Esophagus muscularis mucosa (tissue), 4 donors: ENCODE measurements around the gene USF1. TPM values are rescaled to one million over a fixed set of nuclear protein-coding genes. Genes with fewer than 3 reads are reported as not detected.

Experiments used
- DNase-seq: peaks from one replicate; pipeline ENCODE4 v3.0.0-alpha.2; 2017; ENCODE audit errors: extremely low spot score
- H3K27ac ChIP-seq, 4 donors: fragments of 200-600 bp; sonication (generic); replicated peaks in 1 of 4; 1 replicate in 3 of 4; 2 replicates in 1 of 4; pipeline ENCODE4 v1.5.1; 2016 to 2019; ENCODE audit warnings: mild to moderate bottlenecking in 1 of 4
- H3K27me3 ChIP-seq, 4 donors: fragments of 200-600 bp; sonication (generic); one replicate each; pipeline versions ENCODE4 v1.5.1 to v1.6.0; 2016 to 2019
- H3K36me3 ChIP-seq, 4 donors: fragments of 200-600 bp; sonication (generic); one replicate each; pipeline ENCODE4 v1.5.1; 2016 to 2019
- H3K4me1 ChIP-seq, 4 donors: fragments of 200-600 bp; sonication (generic); one replicate each; pipeline ENCODE4 v1.5.1; 2016 to 2019
- H3K4me3 ChIP-seq, 4 donors: fragments of 200-600 bp; sonication (generic); 1 replicate in 2 of 4; 2 replicates in 2 of 4; pipeline ENCODE4 v1.5.1; 2016 to 2019; ENCODE audit warnings: mild to moderate bottlenecking in 4 of 4, moderate library complexity in 1 of 4
- H3K9me3 ChIP-seq, 4 donors: fragments of 200-600 bp; sonication (generic); 1 replicate in 3 of 4; 2 replicates in 1 of 4; pipeline ENCODE4 v1.5.1; 2016 to 2019
- EP300 ChIP-seq: sonication (generic); formaldehyde crosslinking; IDR thresholded peaks from one replicate; pipeline ENCODE4 v1.6.1; 2017; ENCODE audit warnings: antibody characterized with exemption
- POLR2A ChIP-seq: fragments of 450-650 bp; IDR thresholded peaks from one replicate; pipeline ENCODE4 v1.6.1; 2017; ENCODE audit warnings: antibody characterized with exemption, moderate library complexity, mild to moderate bottlenecking, low read depth
- POLR2AphosphoS5 ChIP-seq, 2 donors: sonication (generic); formaldehyde crosslinking; IDR thresholded peaks; one replicate each; pipeline ENCODE4 v1.6.1; 2017; ENCODE audit warnings: antibody characterized with exemption in 2 of 2
- WGBS: methylation state at CpG from one replicate; pipeline ENCODE4 v1.1.5; 2018; 5-methylcytosine and 5-hydroxymethylcytosine counted together
- intact Hi-C: fragments of 100-400 bp; cut with DNase I; formaldehyde crosslinking; loops from one replicate; pipeline ENCODE4 v1.15.1; 2023
- total RNA-seq, 4 donors: library from RNA; depleted of rRNA; stranded (reverse); fragments of >200 nt; gene quantifications; one replicate each; pipeline versions ENCODE4 v1.1.0 to v1.2.1, GENCODE V29; 2016
- TF ChIP-seq, protein P1 (sequence below), 3 experiments: fragments of 200-600 bp in 2 of 3; fragments of 450-650 bp in 1 of 3; sonication (generic) in 2 of 3; IDR thresholded peaks; one replicate each; pipeline ENCODE4 v1.5.1; 2017 to 2019; ENCODE audit warnings: antibody characterized with exemption in 3 of 3, mild to moderate bottlenecking in 2 of 3, moderate library complexity in 1 of 3

Gene USF1
- total RNA-seq, 4 donors from 2014 or later: 36.5 to 54.2 (median 48.7) TPM

DNA sequence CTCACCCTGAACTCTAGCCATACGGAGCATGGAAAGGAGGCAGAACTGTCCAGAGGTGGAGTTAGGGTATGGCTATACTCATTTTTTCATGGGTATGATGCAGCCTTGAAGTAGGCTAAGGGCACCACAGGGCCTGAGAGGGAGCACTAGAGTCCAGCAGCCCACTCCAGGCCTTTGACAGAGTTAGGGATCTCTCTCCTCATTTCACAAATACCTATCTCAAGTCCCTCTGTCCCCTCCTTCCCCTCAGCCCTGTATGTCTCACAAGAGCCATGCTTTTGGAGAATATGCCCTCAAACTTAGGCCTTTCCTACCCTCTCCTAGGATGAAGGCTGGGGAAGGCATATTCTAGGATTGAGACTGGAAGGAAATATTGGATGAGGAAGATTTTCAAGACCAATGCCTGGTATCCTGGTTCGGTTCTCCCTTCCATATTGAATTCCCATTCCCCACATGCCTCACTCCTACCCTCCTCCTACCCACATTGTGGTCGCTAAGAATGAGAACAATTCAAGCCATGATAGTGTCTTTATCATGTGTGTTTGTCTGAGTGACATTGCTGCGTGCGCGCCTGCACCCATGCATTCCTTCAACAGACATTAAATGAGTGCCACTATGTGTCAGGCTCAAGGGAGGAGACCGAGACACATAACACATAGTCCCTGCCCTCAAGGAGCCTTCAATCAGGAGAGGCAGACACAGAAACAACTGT lies 46.2 kb upstream of the USF1 start:
- H3K36me3 ChIP-seq: no peaks in the 10 kb centered on the region
- H3K27me3 ChIP-seq: peaks cover 0 to 17% (median 0%) of the 10 kb centered on the region in 4 donors
- peaks cover 3 to 5% (median 5%) of the 10 kb centered on the region in 4 donors for H3K4me1 ChIP-seq
- no peak for DNase-seq
- H3K9me3 ChIP-seq: no peaks in the 10 kb centered on the region
- intact Hi-C loops: no loop called here
- TF ChIP-seq POLR2AphosphoS5 (IDR thresholded peaks at IDR 0.05) (no peak), POLR2A (no peak), EP300 (no peak)
- TF ChIP-seq, protein P1, sequence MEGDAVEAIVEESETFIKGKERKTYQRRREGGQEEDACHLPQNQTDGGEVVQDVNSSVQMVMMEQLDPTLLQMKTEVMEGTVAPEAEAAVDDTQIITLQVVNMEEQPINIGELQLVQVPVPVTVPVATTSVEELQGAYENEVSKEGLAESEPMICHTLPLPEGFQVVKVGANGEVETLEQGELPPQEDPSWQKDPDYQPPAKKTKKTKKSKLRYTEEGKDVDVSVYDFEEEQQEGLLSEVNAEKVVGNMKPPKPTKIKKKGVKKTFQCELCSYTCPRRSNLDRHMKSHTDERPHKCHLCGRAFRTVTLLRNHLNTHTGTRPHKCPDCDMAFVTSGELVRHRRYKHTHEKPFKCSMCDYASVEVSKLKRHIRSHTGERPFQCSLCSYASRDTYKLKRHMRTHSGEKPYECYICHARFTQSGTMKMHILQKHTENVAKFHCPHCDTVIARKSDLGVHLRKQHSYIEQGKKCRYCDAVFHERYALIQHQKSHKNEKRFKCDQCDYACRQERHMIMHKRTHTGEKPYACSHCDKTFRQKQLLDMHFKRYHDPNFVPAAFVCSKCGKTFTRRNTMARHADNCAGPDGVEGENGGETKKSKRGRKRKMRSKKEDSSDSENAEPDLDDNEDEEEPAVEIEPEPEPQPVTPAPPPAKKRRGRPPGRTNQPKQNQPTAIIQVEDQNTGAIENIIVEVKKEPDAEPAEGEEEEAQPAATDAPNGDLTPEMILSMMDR (IDR thresholded peaks at IDR 0.05): no peak
- H3K27ac ChIP-seq: no peak overlapping the region
- H3K4me3 ChIP-seq: no peak overlapping the region
- WGBS: 97% methylated on average over 6 of the region's 7 CpGs

DNA sequence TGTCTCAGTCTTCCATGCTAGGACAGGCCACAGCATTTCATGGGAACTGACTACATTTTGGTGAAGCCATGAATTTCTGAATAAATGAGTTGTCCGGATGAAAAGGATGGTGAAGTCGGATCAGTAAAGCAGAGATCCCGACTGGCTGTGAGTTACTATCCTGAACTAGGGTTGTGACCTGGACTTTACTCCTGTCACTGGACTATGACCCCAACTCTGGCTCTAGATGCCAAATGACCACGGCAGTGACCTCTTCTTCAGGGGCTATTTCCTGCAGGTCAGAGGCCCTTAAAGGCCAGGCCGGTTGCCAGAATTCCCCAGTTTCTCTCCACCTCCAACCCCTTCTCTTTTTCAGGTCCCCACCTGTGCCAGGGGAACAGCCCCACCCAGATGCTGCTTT lies 45.3 kb upstream of the USF1 start:
- Histone ChIP-seq H3K4me3 (no peak overlapping the region), H3K36me3 (no peaks in the 10 kb centered on the region), H3K27ac (no peak overlapping the region), H3K9me3 (no peaks in the 10 kb centered on the region), H3K4me1 (no peaks in the 10 kb centered on the region), H3K27me3 (peaks cover 0 to 17% (median 0%) of the 10 kb centered on the region in 4 donors)
- TF ChIP-seq, protein P1 (IDR thresholded peaks at IDR 0.05): no peak
- TF ChIP-seq POLR2AphosphoS5 (IDR thresholded peaks at IDR 0.05) (no peak), POLR2A (no peak), EP300 (no peak)
- intact Hi-C loops: no loop called here
- 89% methylated on average over 5 of the region's 5 CpGs for WGBS
- DNase-seq: no peak

DNA sequence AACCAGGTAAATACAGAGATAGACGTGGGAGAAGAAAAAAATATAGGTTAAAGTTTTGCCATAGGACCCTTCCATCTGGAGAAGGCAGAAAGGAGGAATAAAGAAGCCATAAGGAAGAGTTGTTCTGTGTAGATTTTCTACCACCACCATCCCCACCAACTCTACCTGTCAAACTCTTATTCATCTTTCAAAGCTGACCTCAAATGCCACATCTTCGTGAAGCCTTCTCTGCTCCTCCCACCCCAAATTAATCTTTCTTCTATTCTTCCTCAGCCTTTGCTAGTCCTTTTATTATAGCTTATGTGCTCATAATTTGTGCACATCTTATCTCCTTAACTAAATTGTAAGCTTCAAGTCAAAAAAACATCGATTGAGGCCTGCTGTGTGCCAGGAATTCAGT lies 44.8 kb upstream of the USF1 start:
- H3K27ac ChIP-seq: no peak overlapping the region
- no peak for TF ChIP-seq POLR2AphosphoS5 (IDR thresholded peaks at IDR 0.05)
- TF ChIP-seq, protein P1 (IDR thresholded peaks at IDR 0.05): no peak
- TF ChIP-seq EP300: no peak
- no peak for TF ChIP-seq POLR2A
- WGBS: 73% methylated on average over 3 of the region's 3 CpGs
- peaks cover 0 to 17% (median 0%) of the 10 kb centered on the region in 4 donors for H3K27me3 ChIP-seq
- H3K4me3 ChIP-seq: no peak overlapping the region
- H3K36me3 ChIP-seq: no peaks in the 10 kb centered on the region
- H3K4me1 ChIP-seq: no peaks in the 10 kb centered on the region
- intact Hi-C loops: no loop called here
- no peak for DNase-seq
- H3K9me3 ChIP-seq: no peaks in the 10 kb centered on the region

DNA sequence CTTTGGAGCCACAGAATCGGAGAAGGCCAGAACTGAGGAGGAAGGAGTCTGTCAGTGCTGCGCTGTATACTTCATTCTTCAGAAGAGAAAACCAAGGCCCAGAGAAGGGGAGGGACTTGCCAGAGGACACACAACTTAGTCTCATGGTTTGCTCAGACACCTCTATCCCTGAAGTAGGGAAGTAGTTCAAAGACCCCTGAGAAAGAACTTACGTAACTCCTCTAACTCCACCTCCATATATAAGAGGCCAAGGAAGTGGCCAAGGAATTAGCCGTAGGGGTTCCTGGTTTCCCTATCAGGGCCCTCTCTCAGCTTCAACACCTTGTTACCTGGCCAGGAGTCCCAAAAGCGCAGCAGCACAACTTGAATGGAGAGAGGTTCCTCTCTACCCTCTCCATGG lies 44.2 kb upstream of the USF1 start:
- WGBS: 86% methylated on average over 5 of the region's 5 CpGs

More for the DNA sequence above, 44.2 kb upstream of the USF1 start:
- no peaks in the 10 kb centered on the region for H3K9me3 ChIP-seq
- no peaks in the 10 kb centered on the region for H3K4me1 ChIP-seq
- TF ChIP-seq, protein P1 (IDR thresholded peaks at IDR 0.05): no peak
- TF ChIP-seq POLR2AphosphoS5 (IDR thresholded peaks at IDR 0.05) (no peak), EP300 (no peak), POLR2A (no peak)
- no peak overlapping the region for H3K27ac ChIP-seq
- H3K27me3 ChIP-seq: peaks cover 0 to 17% (median 0%) of the 10 kb centered on the region in 4 donors
- DNase-seq: no peak
- H3K36me3 ChIP-seq: no peaks in the 10 kb centered on the region
- intact Hi-C loops: no loop called here
- H3K4me3 ChIP-seq: no peak overlapping the region
